ENCODE measurements around the gene METTL23. TPM values are rescaled to one million over a fixed set of nuclear protein-coding genes. Genes with fewer than 3 reads are reported as not detected.
"Not testable (repeated sequence)": the region's sequence is repeated elsewhere in the genome, so short reads cannot be mapped to it uniquely, and the experiment has no call there.

METTL23 gene
- total RNA-seq, 1 donor from 2014 or later, result 36.3 TPM

- TF ChIP-seq, protein P1, sequence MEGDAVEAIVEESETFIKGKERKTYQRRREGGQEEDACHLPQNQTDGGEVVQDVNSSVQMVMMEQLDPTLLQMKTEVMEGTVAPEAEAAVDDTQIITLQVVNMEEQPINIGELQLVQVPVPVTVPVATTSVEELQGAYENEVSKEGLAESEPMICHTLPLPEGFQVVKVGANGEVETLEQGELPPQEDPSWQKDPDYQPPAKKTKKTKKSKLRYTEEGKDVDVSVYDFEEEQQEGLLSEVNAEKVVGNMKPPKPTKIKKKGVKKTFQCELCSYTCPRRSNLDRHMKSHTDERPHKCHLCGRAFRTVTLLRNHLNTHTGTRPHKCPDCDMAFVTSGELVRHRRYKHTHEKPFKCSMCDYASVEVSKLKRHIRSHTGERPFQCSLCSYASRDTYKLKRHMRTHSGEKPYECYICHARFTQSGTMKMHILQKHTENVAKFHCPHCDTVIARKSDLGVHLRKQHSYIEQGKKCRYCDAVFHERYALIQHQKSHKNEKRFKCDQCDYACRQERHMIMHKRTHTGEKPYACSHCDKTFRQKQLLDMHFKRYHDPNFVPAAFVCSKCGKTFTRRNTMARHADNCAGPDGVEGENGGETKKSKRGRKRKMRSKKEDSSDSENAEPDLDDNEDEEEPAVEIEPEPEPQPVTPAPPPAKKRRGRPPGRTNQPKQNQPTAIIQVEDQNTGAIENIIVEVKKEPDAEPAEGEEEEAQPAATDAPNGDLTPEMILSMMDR (IDR thresholded peaks at IDR 0.05), result no peak
- H3K27ac Mint-ChIP-seq (ENCODE audit: unreplicated experiment), result peak overlapping the region; percentile 57
- H3K4me1 Mint-ChIP-seq (ENCODE audit: unreplicated experiment), result peaks cover 69% of the 10 kb centered on the region
- no peaks in the 10 kb centered on the region for H3K27me3 Mint-ChIP-seq (ENCODE audit: unreplicated experiment)
- no peaks in the 10 kb centered on the region for H3K9me3 Mint-ChIP-seq (ENCODE audit: unreplicated experiment)
- H3K4me3 Mint-ChIP-seq (ENCODE audit: unreplicated experiment), result no peak overlapping the region
- no peak for DNase-seq (ENCODE audit: extremely low spot score, unreplicated experiment)
- peaks cover 5% of the 10 kb centered on the region for H3K36me3 Mint-ChIP-seq (ENCODE audit: unreplicated experiment)
Measured at GRCh38 chr17:76695059-76695831, 31.4 kb upstream of the METTL23 start.

DNA sequence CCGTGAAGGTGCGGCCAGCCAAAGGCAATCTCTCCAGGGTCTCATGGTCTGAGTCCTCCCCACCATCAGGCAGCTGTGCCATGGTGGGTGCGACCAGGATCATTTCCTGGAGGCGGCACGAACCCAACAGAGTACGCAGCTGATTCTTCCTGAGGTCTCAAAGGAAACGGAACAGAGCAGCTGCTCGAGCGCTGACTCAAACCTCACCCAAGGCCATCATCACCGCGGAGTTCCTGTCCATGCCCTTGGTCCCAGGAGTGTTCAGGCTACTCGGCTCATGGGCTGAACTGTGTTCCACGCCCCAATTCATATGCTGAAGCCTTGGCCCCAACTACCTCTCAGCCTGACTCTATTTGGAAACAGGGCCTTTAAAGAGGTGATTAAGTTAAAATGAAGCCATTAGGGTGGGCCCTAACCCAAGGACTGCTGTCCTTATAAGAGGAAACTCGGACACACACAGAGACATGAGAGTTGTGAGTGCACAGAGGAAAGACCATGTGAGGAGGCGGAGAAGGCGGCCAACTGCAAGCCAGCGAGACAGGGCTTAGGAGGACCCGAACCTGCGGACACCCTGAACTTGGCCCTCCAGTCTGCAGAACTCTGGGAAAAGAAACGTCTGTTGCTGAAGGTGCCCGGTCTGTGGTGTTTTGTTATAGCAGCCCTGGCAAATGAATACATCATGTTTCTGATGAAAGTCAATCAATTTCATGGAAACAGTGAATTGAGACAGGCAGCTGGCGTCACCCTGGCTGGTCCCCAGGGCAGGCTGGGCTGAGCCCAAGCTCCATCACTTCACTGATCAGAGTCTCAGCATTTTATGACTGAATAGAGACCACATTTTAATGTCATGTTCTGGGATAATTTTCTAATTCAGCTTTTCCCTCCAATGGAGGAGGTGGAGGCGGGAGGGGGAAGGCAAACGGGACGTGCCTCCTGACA lies 29.6 kb upstream of the METTL23 start:
- peak overlapping the region; percentile 73 for H3K27ac Mint-ChIP-seq (ENCODE audit: unreplicated experiment)
- no peaks in the 10 kb centered on the region for H3K9me3 Mint-ChIP-seq (ENCODE audit: unreplicated experiment)
- peaks cover 5% of the 10 kb centered on the region for H3K36me3 Mint-ChIP-seq (ENCODE audit: unreplicated experiment)
- H3K4me3 Mint-ChIP-seq (ENCODE audit: unreplicated experiment), result no peak overlapping the region
- H3K4me1 Mint-ChIP-seq (ENCODE audit: unreplicated experiment), result peaks cover 75% of the 10 kb centered on the region
- TF ChIP-seq, protein P1 (IDR thresholded peaks at IDR 0.05), result no peak
- no peak for DNase-seq (ENCODE audit: extremely low spot score, unreplicated experiment)
- H3K27me3 Mint-ChIP-seq (ENCODE audit: unreplicated experiment), result no peaks in the 10 kb centered on the region

GRCh38 chr17:76697702-76698465 lies 28.8 kb upstream of the METTL23 start:
- Mint-ChIP-seq H3K4me3 (ENCODE audit: unreplicated experiment) (no peak overlapping the region), H3K27me3 (ENCODE audit: unreplicated experiment) (no peaks in the 10 kb centered on the region), H3K27ac (ENCODE audit: unreplicated experiment) (peak overlapping the region; percentile 73), H3K9me3 (ENCODE audit: unreplicated experiment) (no peaks in the 10 kb centered on the region), H3K4me1 (ENCODE audit: unreplicated experiment) (peaks cover 78% of the 10 kb centered on the region), H3K36me3 (ENCODE audit: unreplicated experiment) (peaks cover 5% of the 10 kb centered on the region)
- DNase-seq (ENCODE audit: extremely low spot score, unreplicated experiment), result no peak
- TF ChIP-seq, protein P1 (IDR thresholded peaks at IDR 0.05), result no peak

DNA sequence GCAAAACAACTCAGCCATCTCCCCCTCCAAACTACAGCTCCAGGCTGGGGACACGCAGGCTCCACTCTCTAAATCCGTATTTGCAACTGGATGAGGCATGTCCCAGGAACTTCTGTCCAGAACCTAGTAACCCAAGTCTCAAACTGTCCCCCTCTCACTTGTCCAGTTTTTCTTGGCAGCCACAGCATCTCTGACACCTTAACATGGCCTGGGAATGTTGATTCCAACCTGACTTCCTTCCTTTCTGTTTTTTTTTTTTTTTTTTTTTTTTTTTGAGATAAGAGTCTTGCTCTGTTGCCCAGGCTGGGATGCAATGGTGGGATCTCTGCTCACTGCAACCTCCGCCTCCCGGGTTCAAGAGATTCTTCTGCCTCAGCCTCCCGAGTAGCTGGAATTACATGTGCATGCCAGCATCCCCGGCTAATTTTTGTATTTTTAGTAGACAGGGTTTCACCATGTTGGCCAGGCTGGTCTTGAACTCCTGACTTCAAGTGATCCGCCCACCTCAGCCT lies 28.1 kb upstream of the METTL23 start:
- not testable (repeated sequence) for DNase-seq (ENCODE audit: extremely low spot score, unreplicated experiment); H3K27ac Mint-ChIP-seq (ENCODE audit: unreplicated experiment); H3K36me3 Mint-ChIP-seq (ENCODE audit: unreplicated experiment); H3K27me3 Mint-ChIP-seq (ENCODE audit: unreplicated experiment); H3K9me3 Mint-ChIP-seq (ENCODE audit: unreplicated experiment); H3K4me3 Mint-ChIP-seq (ENCODE audit: unreplicated experiment)
- peaks cover 77% of the 10 kb centered on the region for H3K4me1 Mint-ChIP-seq (ENCODE audit: unreplicated experiment)

DNA sequence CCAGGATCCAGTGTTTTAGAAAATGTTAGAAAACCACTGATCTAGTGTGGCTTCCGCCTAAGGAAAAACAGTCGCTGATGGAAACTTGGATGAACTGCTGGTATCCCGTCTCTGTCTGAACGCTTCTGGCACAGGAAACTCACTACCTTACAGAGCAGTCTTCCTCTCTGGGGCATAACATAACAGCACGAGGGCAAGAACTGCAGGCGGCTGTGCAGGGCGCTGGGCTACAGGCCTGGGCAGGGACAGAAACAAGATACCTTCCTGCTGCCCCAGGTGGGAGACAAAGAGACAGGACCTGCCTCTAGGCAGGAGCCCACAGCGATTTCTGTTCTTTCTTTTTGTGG lies 26.4 kb upstream of the METTL23 start:
- H3K9me3 Mint-ChIP-seq (ENCODE audit: unreplicated experiment), result no peaks in the 10 kb centered on the region
- H3K4me1 Mint-ChIP-seq (ENCODE audit: unreplicated experiment), result peaks cover 73% of the 10 kb centered on the region
- H3K36me3 Mint-ChIP-seq (ENCODE audit: unreplicated experiment), result peaks cover 5% of the 10 kb centered on the region
- no peak for DNase-seq (ENCODE audit: extremely low spot score, unreplicated experiment)
- H3K4me3 Mint-ChIP-seq (ENCODE audit: unreplicated experiment), result peak overlapping the region; percentile 42
- TF ChIP-seq, protein P1 (IDR thresholded peaks at IDR 0.05), result no peak
- peak overlapping the region; percentile 90 for H3K27ac Mint-ChIP-seq (ENCODE audit: unreplicated experiment)
- H3K27me3 Mint-ChIP-seq (ENCODE audit: unreplicated experiment), result no peaks in the 10 kb centered on the region

Measured in osteocyte (in vitro differentiated cells).